ENCODE measurements around the gene EIF5AL1. TPM values are rescaled to one million over a fixed set of nuclear protein-coding genes. Genes with fewer than 3 reads are reported as not detected.
A peak's percentile ranks its signal among the peaks of the same experiment; 100 is the strongest.

Gene EIF5AL1
- total and polyA plus RNA-seq, 11 donors: 0.06 to 0.97 (median 0.38) TPM; not detected in 1

DNA sequence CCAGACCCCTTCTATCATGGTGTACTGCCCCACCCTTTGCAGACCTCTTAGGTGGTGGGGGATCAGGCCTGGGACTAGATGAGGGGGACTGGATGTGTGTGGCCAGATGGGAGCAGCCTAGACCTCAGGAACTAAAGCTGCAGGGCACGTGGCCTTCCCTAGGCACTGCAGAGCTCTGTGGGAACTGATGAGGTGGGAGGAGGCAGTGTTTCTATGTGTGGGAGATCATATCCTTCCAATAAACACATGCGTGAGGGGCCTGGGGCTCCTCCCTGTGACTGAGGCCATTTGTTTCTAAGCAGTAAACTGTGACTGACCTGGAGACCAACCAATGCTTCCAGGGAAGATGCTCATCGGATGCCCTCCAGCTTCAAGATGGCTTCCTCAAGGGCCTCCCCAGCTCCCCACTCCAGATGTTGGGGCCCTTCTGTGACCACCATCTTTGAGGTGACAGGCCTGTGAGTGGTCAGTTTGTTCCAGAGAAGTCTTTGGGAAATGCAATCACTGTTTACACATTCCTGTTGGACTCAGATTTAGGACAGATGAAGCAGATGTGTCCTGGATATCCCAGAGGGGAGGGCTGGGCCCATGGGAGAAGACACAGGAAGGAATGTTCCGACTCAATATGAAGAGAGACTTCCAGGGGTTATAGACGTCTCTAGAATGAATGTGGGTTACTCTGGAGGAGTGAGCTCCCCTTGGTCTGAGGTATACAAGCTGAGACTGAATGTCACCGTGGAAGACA is 43.3 kb upstream of the EIF5AL1 start:
- Histone ChIP-seq H3K27me3 (no peaks in the 10 kb centered on the region), H3K9me3 (no peaks in the 10 kb centered on the region), H3K4me3 (no peak overlapping the region), H3K36me3 (no peaks in the 10 kb centered on the region), H3K27ac (peak overlapping the region in 5 of 12 donors; percentile 0 to 55 (median 29)), H3K4me1 (peaks cover 0 to 40% (median 15%) of the 10 kb centered on the region in 12 donors)
- TF ChIP-seq POLR2A (IDR thresholded peaks at IDR 0.05): no peak
- TF ChIP-seq CTCF (IDR thresholded peaks at IDR 0.05): no peak
- WGBS, 4 donors: 66 to 80% (median 73%) methylated on average over 6 of the region's 6 CpGs
- DNase-seq (peak in 1 of 5 donors; percentile 44), ATAC-seq (no peak)
- intact Hi-C loops (cut with DNase I): loop anchor here in 5 of 10 donors (2.0 to 5.0 kb wide), 3 partner anchors 24 to 94 kb away; partner anchors contain the start of gene ZCCHC24 (in 1 of the 5)

- no peaks in the 10 kb centered on the region for H3K27me3 ChIP-seq
- 96 to 100% (median 97%) methylated on average over 8 of the region's 8 CpGs for WGBS, 4 donors
- intact Hi-C loops (cut with DNase I): no loop called here
- H3K4me1 ChIP-seq: peaks cover 0 to 29% (median 11%) of the 10 kb centered on the region in 12 donors
- TF ChIP-seq CTCF (IDR thresholded peaks at IDR 0.05): no peak
- TF ChIP-seq POLR2A (IDR thresholded peaks at IDR 0.05): no peak
- no peaks in the 10 kb centered on the region for H3K36me3 ChIP-seq
- H3K9me3 ChIP-seq: no peaks in the 10 kb centered on the region
- no peak overlapping the region for H3K4me3 ChIP-seq
- H3K27ac ChIP-seq: no peak overlapping the region
- no peak for DNase-seq
- no peak for ATAC-seq
Measured at GRCh38 chr10:79470096-79470495, 42.2 kb upstream of the EIF5AL1 start.

DNA sequence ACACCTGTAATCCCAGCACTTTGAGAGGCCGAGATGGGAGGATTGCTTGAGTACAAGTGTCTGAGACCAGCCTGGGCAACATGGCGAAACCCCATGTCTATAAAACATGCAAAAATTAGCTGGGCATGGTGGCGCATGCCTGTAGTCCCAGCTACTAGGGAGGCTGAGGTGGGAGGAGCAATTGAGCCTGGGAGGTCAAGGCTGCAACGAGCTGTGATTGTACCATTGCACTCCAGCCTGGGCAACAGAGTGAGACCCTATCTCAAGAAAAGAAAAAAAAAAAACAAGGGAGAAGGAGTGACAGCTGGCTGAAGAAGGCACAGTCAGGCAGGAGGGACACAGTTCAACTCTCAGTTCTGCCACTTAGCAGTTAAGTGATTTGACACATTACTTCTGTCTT is 40.6 kb upstream of the EIF5AL1 start:
- no peak overlapping the region for H3K27ac ChIP-seq
- H3K4me3 ChIP-seq: no peak overlapping the region
- ATAC-seq: no peak
- no peaks in the 10 kb centered on the region for H3K9me3 ChIP-seq
- no peak for DNase-seq
- TF ChIP-seq CTCF (IDR thresholded peaks at IDR 0.05) (no peak), POLR2A (IDR thresholded peaks at IDR 0.05) (no peak)
- no peaks in the 10 kb centered on the region for H3K36me3 ChIP-seq
- H3K27me3 ChIP-seq: no peaks in the 10 kb centered on the region
- intact Hi-C loops (cut with DNase I): no loop called here
- peaks cover 0 to 26% (median 11%) of the 10 kb centered on the region in 12 donors for H3K4me1 ChIP-seq
- 95 to 100% (median 97%) methylated on average over 4 of the region's 4 CpGs for WGBS, 4 donors

GRCh38 chr10:79472449-79472848 is 39.9 kb upstream of the EIF5AL1 start:
- intact Hi-C loops (cut with DNase I): no loop called here
- Histone ChIP-seq H3K27me3 (no peaks in the 10 kb centered on the region), H3K4me1 (peaks cover 0 to 21% (median 10%) of the 10 kb centered on the region in 12 donors), H3K36me3 (no peaks in the 10 kb centered on the region), H3K9me3 (no peaks in the 10 kb centered on the region), H3K4me3 (no peak overlapping the region), H3K27ac (no peak overlapping the region)
- TF ChIP-seq POLR2A (IDR thresholded peaks at IDR 0.05) (no peak), CTCF (IDR thresholded peaks at IDR 0.05) (no peak)
- ATAC-seq: no peak
- DNase-seq: no peak
- WGBS, 4 donors: 91 to 97% (median 96%) methylated on average over 7 of the region's 7 CpGs
